Measurements from ENCODE around the gene SH2B2. TPM values are rescaled to one million over a fixed set of nuclear protein-coding genes. Genes with fewer than 3 reads are reported as not detected.
"Not testable (repeated sequence)": the region's sequence is repeated elsewhere in the genome, so short reads cannot be mapped to it uniquely, and the experiment has no call there.

Gene SH2B2
- total and polyA plus RNA-seq, 7 donors: 13.1 to 36.3 (median 27.3) TPM

DNA sequence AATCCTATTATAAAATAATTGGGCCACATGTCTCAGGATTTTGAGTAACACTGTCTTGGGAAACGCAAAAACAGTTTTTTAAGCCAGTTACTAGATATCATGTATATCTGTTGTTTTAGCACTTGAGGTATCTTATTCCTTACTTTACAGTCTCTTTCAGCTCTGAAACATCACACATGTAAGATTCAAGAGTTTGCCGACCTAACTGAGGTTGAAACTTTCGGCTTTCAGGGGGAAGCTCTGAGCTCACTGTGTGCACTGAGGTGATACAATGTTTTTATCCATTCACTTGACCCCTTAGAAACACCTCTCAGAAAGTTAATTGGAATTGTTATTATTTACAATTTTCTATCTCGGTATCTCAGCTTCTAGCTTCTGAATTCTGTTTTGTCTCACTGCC, 50.8 kb downstream of the SH2B2 start:
- intact Hi-C loops (cut with DNase I); H3K27ac ChIP-seq; DNase-seq; ATAC-seq; H3K4me1 ChIP-seq; H3K4me3 ChIP-seq; H3K27me3 ChIP-seq (ENCODE audit: insufficient read depth in 3 of 3, low read length in 2 of 3); H3K36me3 ChIP-seq (ENCODE audit: insufficient read depth in 1 of 2, low read depth in 1 of 2); H3K9me3 ChIP-seq: not testable (repeated sequence)
- WGBS, 3 donors: 75 to 80% (median 77%) methylated on average over 4 of the region's 4 CpGs

DNA sequence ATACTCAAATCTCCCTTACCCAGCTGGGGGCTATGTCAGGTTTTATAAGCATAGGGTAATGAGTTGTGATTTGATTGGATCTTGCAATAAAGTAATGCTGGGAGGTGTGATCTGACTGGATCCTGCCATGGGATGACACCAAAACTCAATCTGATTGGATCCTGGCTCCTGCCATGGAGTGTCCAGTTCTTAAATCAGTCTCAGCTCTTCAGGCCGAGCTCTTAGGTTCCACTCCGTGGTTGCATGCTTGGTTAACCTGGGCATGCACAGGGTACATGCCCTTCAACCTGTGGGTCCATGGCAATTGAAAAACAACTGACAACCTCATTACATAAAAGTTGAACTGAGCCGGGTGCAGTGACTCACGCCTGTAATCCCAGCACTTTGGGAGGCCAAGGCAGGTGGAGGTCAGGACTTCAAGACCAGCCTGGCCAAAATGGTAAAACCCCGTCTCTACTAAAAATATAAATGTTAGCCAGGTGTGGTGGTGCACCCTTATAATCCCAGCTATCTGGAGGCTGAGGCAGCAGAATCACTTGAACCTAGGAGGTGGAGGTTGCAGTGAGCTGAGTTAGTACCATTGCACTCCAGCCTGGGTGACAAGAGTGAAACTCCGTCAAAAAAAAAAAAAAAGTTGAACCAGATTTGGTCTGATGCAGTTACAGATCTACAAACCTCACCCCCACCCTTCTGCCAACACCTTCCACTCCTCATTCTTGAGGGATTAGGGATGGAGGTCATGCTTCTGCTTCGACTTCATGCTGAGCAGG, 54.1 kb downstream of the SH2B2 start:
- H3K4me1 ChIP-seq; ATAC-seq; H3K9me3 ChIP-seq; DNase-seq; H3K27me3 ChIP-seq (ENCODE audit: insufficient read depth in 3 of 3, low read length in 2 of 3); intact Hi-C loops (cut with DNase I); H3K4me3 ChIP-seq; H3K36me3 ChIP-seq (ENCODE audit: insufficient read depth in 1 of 2, low read depth in 1 of 2); H3K27ac ChIP-seq: not testable (repeated sequence)
- WGBS, 3 donors: 61 to 94% (median 76%) methylated on average over 5 of the region's 7 CpGs

DNA sequence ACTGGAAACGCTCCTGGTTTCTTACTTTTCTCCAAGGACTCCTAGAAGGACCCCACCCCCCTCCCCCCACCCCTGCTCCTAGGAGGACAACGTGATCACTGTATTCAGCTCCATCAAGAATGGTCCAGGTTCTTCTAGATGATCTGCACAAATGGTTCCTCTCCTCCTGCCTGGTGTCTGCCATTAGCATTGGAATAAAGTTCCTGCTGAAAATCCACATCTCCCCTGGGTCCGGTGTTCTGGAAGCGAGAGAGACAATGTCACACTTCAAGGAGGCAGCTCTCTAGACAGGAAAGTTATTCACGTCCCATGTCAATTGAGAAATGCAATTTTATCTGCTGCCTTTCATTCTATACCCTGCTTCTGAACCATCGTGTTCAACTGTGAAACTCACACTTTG, 60.3 kb downstream of the SH2B2 start:
- DNase-seq; H3K9me3 ChIP-seq; H3K27ac ChIP-seq; H3K4me3 ChIP-seq; H3K4me1 ChIP-seq; H3K27me3 ChIP-seq (ENCODE audit: insufficient read depth in 3 of 3, low read length in 2 of 3); ATAC-seq; intact Hi-C loops (cut with DNase I); H3K36me3 ChIP-seq (ENCODE audit: insufficient read depth in 1 of 2, low read depth in 1 of 2): not testable (repeated sequence)
- 79 to 91% (median 84%) methylated on average over 2 of the region's 6 CpGs for WGBS, 3 donors

DNA sequence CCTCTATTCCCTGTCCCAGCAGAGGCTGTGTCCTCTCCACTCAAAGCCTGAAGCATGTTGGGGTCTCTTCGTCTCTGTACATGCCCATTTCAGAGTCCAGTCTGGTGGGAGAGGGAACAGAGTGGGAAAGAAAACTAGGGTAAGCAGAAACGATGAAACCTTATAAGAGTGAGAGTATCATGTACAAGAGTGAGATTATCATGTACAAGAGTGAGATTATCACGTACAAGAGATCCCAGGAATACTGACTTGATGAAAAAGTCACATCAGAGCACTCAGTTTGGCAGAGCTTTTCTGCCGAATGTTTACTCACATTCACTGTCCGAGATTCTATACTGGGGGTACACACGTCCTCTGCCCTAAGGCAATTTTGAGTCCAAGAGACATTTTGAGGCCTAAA, 69.7 kb downstream of the SH2B2 start, which contains the start of gene SPDYE6:
SPDYE6 (minus strand) TSS at position 101 of the 400 bp plus-strand sequence. CDS start 421 bp downstream, outside the sequence.
- no CpG with 5 or more reads among the region's 6 CpGs for WGBS, 3 donors
- H3K27ac ChIP-seq; H3K27me3 ChIP-seq (ENCODE audit: insufficient read depth in 3 of 3, low read length in 2 of 3); H3K36me3 ChIP-seq (ENCODE audit: insufficient read depth in 1 of 2, low read depth in 1 of 2); H3K4me1 ChIP-seq; H3K9me3 ChIP-seq; DNase-seq; H3K4me3 ChIP-seq; ATAC-seq; intact Hi-C loops (cut with DNase I): not testable (repeated sequence)

DNA sequence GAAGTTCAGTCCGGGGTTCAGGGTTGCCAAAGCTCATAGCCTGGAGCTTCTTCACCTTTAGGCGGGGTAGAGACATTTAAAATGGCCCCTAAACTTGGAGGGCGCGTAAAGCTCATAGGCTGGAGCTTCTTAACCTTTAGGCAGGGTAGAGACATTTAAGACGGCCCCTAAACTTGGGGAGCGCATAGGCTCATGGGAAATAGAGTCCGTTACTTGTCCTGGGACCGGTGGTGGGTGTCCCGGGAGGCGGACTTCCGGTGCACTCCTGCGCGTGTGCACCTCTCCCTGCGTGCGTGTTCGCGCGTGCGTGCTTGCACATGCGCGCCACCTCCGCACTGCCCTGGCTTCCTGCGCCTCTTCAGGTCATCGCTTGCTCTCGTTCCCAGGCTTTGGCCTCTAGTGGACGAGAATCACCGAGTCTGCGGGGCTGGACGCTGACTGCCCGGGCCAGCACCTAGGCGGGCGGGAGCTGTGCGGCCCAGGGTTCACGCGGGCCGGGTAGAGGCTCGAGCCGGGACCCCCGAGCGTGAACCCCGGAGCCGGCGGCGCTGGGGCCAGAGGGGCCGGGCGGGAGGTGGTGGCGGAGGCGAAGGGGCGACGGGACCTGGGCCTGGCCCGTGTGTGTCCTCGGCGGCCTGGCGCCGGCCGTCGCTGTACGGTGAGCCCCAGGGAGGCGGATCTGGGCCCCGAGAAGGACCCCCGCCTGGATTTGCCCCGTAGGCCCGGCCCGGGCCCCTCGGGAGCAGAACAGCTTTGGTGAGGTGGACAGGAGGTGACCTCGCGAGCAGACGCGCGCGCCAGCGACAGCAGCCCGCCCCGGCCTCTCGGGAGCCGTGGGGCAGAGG, 77.1 kb downstream of the SH2B2 start:
- H3K27me3 ChIP-seq (ENCODE audit: insufficient read depth in 3 of 3, low read length in 2 of 3); H3K9me3 ChIP-seq; intact Hi-C loops (cut with DNase I); H3K4me1 ChIP-seq: not testable (repeated sequence)
- DNase-seq: peak; percentile 97 to 99
- TF ChIP-seq, protein P1, sequence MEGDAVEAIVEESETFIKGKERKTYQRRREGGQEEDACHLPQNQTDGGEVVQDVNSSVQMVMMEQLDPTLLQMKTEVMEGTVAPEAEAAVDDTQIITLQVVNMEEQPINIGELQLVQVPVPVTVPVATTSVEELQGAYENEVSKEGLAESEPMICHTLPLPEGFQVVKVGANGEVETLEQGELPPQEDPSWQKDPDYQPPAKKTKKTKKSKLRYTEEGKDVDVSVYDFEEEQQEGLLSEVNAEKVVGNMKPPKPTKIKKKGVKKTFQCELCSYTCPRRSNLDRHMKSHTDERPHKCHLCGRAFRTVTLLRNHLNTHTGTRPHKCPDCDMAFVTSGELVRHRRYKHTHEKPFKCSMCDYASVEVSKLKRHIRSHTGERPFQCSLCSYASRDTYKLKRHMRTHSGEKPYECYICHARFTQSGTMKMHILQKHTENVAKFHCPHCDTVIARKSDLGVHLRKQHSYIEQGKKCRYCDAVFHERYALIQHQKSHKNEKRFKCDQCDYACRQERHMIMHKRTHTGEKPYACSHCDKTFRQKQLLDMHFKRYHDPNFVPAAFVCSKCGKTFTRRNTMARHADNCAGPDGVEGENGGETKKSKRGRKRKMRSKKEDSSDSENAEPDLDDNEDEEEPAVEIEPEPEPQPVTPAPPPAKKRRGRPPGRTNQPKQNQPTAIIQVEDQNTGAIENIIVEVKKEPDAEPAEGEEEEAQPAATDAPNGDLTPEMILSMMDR (IDR thresholded peaks at IDR 0.05): peak; percentile 18
- peak overlapping the region; percentile 91 for H3K27ac ChIP-seq
- ATAC-seq: peak; percentile 99 to 100 (median 100)
- peak overlapping the region; percentile 81 for H3K4me3 ChIP-seq
- 0 to 1% (median 0%) methylated on average over 41 to 76 of the region's 76 CpGs for WGBS, 3 donors
- H3K36me3 ChIP-seq (ENCODE audit: insufficient read depth in 1 of 2, low read depth in 1 of 2): peaks cover 0 to 21% of the 10 kb centered on the region in 2 donors

DNA sequence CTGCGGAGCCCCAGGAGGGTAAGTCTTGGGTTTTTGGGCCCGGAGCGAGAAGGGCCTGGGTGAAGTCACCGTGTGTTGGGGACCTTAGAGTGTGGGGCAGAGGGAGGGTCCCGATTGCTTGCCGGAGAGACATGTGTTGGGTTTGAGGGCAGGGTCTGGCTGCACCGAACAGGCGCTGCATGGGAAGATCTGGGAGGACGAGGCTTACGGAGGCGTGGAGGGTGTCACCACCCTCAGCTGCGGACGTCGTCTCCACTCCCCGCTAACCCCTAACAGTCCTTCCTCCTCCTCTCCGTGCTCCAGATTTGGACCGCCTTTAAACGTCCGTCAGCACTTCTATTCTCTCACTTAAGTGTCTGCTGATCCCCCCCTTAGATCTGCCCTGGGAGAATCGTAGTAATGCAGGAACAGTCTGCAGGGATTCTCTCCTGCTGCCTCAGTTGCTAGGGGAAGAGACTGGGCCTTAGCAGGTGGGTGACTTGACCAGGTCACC, 77.8 kb downstream of the SH2B2 start:
- H3K27me3 ChIP-seq (ENCODE audit: insufficient read depth in 3 of 3, low read length in 2 of 3); H3K9me3 ChIP-seq; intact Hi-C loops (cut with DNase I); H3K4me1 ChIP-seq; ATAC-seq: not testable (repeated sequence)
- Histone ChIP-seq H3K27ac (peak overlapping the region; percentile 91), H3K4me3 (peak overlapping the region; percentile 81), H3K36me3 (ENCODE audit: insufficient read depth in 1 of 2, low read depth in 1 of 2) (peaks cover 0 to 21% of the 10 kb centered on the region in 2 donors)
- WGBS, 3 donors: 0 to 2% (median 0%) methylated on average over 6 to 17 of the region's 20 CpGs
- peak in 1 of 2 donors; percentile 52 for DNase-seq

DNA sequence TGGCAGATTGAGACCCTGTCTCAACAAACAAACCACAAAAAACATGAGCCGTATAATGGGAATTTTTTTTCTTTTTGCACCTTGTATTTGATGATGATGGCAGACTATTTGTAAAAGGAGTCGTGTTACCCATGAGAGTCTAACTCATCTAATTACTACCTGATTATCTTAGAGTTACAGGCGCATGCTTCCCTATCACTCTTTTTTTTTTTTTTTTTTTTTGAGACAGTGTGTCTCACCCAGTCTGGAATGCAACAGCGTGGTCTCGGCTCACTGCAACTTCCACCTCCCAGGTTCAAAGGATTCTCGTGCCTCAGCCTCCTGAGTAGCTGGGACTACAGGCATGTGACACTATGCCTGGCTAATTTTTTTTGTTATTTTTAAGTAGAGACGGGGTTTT, 78.7 kb downstream of the SH2B2 start:
- ATAC-seq; H3K27me3 ChIP-seq (ENCODE audit: insufficient read depth in 3 of 3, low read length in 2 of 3); H3K9me3 ChIP-seq; intact Hi-C loops (cut with DNase I); H3K4me1 ChIP-seq; H3K27ac ChIP-seq; DNase-seq: not testable (repeated sequence)
- peak overlapping the region; percentile 81 for H3K4me3 ChIP-seq
- H3K36me3 ChIP-seq (ENCODE audit: insufficient read depth in 1 of 2, low read depth in 1 of 2): peaks cover 0 to 28% of the 10 kb centered on the region in 2 donors
- WGBS, 3 donors: 41 to 68% (median 57%) methylated on average over 6 to 7 of the region's 7 CpGs

DNA sequence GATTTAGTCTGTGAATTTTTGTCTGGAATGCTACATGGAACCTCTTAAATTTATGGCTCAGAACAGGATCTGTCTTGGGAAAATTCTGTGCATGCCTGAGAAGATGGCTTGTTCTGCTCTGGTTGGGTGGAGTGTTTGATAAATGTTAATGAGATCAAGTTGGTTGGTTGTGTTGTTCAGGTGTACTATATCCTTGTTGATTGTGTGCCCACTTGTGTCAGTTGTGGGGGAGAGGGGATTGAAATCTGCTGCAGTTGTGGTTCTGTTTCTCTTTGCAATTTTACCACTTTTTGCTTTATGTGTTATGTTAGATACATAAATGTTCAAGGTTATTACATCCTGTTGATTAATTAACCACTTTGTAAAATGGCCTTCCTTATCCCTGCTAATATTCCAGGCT, 83.4 kb downstream of the SH2B2 start:
- H3K27me3 ChIP-seq (ENCODE audit: insufficient read depth in 3 of 3, low read length in 2 of 3); H3K27ac ChIP-seq; intact Hi-C loops (cut with DNase I); ATAC-seq; H3K4me1 ChIP-seq; H3K9me3 ChIP-seq; DNase-seq; H3K4me3 ChIP-seq: not testable (repeated sequence)
- peaks cover 0 to 34% of the 10 kb centered on the region in 2 donors for H3K36me3 ChIP-seq (ENCODE audit: insufficient read depth in 1 of 2, low read depth in 1 of 2)

All from psoas muscle (tissue), 8 donors.